GM19324 (cell line): ENCODE results near the gene ZNF784.

Experiments used
- ATAC-seq: cut with Tn5 transposase; IDR thresholded peaks from one replicate; pipeline ENCODE4 v1.9.1; 2021; ENCODE audit warnings: mild to moderate bottlenecking, moderate library complexity; ENCODE audit not compliant: unreplicated experiment, low FRiP score

Gene ZNF784

DNA sequence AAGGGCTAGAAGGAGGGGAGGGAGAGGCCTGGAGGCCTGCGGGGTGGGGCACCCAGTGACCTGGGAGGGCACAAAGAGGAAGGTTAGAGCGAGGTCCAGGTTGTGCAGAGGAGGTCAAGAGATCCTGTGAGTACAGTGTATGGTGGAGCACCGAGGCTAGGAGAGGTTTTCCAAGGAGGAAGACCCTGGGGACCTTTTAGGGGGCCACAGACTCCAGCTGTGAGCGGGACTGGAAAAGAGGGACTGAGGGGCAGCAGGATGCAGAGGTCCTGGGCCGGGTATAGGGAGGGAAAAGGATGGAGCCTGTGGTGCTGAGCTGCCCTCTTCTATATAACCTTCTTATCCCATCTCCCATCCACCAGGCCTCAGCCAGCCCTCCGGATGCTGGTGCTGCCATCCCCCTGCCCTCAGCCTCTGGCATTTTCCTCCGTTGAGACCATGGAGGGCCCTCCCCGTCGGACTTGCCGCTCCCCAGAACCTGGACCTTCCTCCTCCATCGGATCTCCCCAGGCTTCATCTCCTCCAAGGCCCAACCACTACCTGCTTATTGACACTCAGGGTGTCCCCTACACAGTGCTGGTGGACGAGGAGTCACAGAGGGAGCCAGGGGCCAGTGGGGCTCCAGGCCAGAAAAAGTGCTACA lies 19.9 kb upstream of the ZNF784 start:
- no peak for ATAC-seq

DNA sequence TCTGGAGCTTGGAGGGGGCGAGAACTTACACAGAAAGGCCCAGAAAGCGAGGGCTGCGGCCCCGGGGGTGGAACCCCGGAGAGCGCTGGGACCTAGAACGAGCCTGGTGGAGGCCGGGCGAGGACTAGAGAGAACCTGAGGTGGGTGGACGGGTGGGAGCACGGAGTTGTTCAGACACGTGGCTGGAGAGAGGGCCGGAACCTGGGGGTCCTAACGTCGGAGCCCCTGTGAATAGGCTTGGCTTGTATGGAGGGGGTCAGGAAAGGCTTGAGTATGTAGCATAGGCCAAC lies 19.5 kb upstream of the ZNF784 start:
- ATAC-seq = no peak

DNA sequence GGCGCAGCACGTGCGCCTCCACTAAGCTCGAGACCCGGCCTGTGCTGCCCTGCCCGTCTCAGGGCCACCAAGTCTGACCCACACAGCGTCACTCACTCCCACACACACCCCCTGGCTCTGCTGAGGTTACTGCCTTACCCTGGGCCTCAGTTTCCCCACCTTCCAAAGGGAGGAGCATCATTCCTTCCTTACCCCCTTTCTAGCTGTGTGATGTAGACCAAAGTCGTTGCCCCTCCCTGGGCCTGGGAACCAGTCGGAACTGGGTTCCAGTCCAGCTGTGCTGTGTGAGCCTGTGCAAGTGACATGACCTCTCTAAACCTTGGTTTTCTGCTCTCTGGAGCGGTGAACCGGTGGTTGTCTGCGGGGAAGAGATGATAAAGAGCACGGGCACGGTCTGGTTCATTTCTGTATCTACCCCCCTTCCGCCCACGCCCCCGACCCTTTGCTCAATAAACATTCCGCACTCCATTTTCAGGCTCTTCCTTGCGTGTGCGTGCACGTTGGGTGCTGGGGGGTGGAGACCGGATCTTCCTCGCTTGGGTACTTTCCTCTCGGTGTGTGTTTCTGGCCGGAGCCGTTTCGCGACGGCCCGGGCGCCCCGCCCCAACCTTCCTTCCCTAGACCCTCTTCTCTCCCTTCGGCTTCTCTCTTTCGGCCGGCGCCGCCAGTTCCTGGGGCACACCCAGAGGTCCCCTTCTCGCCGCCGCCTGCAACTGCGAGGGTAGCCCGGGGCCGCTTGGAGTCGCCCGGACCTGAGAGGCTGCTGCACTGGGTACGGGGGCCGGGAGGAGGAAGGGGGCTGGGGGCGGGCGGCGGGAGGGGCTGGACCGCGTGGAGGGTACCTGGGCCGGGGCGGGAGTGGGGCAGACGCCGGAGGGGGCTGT lies 18.9 kb upstream of the ZNF784 start, which contains the start of gene ZNF581:
TSS of gene ZNF581 (plus strand) at position 647 of the 884 bp plus-strand sequence. CDS start 923 bp downstream, outside the sequence.
- ATAC-seq = peak; percentile 30

DNA sequence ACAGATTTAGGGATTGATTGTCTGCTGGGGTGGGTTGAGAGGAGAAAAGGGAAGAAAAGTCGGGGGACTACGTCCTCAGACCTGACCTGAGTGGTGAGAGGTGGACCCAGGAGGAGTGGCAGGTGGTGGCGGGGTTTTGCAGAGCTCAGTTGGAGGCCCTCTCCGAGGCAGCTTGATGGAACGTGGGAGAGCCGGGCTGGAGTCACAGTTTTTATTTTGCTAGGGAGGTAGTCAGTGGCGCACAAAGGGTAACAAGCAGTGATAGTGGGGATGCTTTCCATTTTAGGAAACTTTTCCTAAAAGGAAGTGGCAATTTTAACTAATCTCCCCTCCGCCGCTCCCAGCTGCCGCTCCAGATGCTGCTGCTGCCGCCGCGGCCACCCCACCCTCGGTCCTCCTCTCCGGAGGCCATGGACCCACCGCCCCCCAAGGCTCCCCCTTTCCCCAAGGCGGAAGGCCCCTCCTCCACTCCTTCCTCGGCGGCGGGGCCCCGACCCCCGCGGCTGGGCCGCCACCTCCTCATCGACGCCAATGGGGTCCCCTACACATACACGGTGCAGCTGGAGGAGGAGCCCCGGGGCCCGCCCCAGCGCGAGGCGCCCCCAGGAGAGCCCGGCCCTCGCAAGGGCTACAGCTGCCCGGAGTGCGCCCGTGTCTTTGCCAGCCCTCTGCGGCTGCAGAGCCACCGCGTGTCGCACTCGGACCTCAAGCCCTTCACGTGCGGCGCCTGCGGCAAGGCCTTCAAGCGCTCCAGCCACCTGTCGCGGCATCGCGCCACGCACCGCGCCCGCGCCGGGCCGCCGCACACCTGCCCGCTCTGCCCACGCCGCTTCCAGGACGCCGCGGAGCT lies 18.0 kb upstream of the ZNF784 start:
- peak; percentile 12 for ATAC-seq

DNA sequence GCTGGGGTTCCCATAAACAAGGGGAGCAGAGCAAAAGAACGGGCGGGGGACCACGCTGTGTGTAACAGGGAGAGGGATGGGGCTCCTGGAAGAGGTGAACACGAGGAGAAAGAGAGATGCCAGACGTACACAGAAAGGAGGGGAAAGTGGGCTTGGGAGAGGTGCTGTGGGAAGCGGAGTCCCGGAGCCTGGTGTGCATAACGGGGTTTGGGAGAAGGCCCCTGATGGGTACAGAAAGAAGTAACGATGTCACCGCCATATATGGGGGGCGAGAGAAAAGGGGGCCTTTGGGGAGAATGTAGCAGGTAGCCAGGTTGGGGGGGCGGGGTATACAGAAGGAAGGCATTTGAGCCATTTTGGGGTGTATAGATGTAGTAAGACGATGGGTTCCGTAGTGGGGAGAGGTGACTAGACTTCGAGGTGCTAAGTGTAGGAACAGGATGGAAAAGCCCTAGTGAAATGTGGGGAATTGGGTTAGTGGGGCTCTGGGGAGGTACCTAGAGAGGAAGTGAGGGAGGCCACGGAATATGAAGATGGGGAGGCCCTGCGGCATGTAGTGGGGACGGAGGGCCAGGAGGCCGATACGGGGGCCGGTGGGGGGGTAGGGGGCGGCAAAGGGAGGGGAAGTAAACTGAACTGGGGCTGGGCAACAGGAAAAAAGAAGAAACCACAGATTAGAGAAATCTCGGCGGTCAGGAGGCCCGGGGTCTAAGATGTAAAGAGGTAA lies 17.2 kb upstream of the ZNF784 start:
- no peak for ATAC-seq

DNA sequence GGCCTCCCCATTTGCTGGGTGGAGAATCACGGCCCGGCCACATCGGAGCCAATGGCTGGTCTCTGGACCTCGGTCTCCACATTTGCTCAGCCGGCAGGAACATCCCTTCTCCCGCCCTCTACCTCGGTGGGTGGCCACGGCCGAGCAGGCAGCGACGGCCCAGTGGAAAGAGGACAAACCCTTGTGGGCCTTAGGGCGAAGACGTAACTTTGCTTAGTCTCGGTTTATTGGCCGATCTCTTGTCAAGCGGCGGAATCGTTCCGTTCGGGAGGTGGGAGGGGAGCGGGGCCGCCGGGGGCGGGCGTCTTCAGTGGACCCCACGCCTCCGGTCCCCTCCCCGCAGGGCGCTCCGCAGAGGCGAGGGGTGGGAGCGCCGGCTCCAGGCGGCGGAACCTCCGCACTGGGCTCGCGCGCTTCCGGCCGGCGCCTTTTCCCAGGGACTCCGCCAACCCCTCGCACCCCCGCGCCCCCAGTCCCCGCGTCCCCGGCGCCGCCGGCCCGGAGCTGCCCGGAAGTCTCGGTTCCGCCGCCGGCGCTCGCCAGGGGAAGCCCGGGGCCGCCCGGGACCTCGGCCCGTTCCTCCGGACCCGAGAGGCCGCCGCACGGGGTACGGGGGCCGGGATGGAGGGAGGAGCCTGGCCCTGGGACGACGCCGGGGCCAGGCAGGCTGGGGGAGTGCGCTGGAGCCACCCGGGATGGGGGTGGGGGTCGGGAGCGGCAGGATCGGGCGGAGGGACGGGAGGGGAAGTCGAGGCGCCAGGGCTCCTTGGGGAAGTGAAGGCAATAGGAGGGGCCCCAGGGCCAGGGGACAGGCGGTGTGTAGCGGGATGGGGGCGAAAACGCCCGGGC lies 16.4 kb upstream of the ZNF784 start, which contains the start of gene ZNF580:
TSS of gene ZNF580 (plus strand) at position 426 of the 849 bp plus-strand sequence. CDS start 1,507 bp downstream, outside the sequence.
- ATAC-seq = peak; percentile 35

DNA sequence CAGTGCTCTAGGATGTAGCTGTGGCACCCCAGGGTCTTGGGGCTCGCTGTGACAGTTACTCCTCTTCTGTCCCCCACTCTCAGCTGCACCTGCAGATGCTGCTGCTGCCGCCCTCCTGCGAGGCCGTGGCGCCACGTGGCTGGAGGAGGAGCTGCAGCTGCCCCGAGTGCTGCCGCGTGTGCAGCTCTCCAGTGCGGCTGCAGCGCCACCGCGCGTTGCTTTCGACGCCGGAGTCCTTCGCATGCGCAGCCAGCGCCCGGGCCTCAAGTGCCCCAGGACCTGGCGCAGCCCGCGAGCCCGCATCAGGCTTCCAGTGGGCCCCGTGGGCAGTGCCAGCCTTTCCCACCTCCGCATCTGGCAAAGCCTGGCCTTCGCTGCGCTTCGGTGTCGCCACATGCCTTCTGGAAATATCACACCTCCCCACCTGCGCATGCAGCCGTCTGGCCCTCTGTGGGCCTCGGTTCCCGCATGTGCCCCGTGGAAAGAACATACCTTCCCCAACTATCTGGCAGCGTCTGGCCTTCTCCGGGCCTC lies 15.7 kb upstream of the ZNF784 start:
- no peak for ATAC-seq

DNA sequence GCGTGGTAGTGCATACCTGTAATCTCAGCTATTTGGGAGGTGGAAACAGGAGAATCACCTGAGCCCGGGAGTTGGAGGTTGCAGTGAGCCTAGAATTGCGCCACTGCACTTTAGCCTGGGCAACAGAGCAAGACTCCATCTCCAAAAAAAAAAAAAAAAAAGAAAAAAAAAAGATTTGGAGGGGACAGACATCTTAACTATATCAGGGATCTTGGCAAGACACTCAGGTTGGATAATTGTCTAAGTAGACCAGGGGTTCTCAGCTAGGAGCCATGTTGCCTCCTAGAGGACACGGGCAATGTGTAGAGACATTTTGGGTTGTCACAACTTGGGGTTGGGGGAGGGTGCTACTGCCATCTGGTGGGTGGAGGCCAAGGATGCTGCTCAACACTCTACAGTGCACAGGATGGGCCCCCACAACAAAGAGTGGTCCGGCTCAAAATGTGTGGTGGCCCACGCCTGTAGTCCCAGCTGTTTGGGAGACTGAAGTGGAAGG lies 14.5 kb upstream of the ZNF784 start:
- no peak for ATAC-seq

DNA sequence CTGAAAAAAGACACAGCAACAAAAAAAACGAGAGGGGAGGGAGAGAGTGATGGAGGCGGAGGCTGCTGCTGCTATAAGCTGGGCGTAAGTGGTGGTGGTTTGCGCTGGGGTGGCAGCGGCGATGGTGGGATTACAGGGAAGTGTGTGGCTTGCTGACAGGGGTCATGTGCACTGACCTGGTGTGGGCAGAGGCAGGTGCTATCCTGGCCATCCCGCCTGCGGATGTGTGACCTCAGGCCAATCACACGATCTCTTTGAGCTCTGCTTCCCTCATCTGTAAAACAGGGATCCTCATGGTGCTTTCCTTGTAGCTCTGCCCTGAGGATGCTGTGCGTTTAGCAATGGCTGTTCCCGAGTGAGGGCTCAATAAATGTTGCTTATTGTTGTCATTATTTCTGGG lies 13.2 kb upstream of the ZNF784 start:
- ATAC-seq = no peak

DNA sequence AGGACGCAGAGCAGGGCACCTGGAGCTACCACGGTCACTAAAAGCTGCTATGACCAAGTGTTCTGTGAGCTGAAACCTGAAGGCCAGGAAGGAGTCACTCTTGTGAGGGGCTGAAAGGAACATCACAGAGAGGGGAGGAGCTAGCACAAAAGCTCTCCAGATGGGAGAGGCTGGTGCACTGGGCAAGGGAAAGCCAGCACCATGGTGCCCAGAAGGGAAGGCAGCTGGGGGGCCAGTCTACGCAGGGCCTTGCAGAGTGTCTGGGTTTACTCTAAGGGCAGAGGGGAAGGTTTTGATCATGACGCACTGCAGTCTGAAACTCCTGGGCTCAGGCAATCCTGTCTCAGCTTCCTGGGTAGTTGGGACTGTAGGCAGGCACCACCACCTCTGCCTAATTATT lies 12.4 kb upstream of the ZNF784 start:
- ATAC-seq = no peak

DNA sequence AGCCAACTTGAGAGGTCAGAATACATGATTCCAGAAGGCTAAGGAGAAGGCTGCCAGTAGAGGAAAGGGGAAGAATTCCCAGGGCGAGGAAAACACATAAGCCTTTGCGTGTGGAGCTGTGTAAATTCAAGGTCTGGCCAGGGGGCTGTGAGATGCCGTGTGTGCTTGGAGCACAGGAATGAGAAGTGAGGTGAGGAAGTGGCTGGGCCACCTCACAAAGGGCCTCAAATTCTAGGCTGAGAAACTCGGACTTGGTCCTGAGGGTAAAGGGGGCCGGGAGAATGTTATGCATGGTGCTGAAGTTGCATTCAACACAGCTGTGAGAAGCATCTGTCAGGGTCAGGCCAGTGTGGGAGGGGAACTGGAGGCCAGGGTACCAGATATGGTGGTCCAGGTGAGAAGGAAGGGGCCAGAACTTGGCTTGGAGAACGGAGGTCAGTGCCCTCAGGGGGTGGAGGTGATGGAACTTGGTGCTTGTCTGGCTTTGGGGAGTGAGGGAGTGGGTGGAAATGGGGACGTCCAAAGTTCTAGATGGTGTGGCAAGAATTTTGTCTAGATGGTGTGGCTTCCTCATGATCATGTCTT lies 11.6 kb upstream of the ZNF784 start:
- no peak for ATAC-seq

DNA sequence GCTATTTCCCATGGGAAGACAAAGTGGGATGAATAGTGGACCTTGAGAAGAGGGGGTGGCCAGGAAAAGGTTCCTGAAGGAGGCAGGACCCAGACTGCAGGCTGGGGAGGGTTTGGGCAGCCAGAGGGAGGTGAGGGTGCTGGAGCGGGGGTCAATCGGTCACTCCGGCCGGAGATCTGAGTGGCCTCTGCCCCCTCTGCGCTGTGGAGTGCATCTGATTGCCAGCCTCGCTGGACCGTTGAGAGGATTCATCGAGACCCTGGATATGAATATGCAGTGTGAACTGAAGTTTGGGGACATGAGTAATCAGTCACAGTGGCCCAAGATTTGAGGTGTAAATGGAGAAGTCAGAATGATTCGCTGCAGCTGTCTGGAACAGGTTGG lies 11.0 kb upstream of the ZNF784 start:
- no peak for ATAC-seq

DNA sequence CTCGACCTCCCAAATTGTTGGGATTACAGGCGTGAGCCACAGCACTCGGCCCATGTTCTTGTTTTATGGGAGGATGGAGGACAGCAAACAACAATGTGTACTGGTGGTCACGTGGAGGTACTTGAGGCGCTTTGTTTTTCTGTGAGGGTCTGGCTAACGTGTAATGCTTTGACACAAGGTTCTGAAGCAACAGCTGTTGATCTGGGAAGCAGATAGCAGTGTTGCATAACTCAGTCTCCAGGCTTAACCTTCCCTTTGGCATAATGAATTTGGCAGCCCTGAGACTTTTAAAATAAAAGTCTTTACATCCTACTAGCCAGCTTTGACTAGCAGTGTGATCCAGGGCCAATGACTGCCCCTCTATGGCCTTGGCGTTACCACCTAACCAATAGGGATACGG lies 9.5 kb upstream of the ZNF784 start:
- no peak for ATAC-seq

DNA sequence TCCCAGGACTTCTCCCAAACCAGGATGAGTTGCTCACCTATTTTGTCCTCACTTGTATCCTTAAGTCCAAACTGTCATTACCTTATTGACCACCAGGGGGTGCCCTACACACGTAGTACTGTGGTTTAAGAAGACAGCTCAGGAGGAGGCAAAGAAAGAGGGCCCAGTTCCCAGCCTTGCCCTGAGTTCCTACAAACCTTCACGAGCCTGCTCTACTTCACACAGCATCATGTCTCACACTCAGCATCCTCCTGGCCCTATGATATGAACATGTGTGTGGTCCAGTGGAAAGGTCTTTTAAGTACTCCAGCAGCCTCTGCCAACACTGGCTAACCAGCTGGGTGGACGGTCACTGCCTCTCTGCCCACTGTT lies 8.1 kb upstream of the ZNF784 start:
- ATAC-seq = no peak

DNA sequence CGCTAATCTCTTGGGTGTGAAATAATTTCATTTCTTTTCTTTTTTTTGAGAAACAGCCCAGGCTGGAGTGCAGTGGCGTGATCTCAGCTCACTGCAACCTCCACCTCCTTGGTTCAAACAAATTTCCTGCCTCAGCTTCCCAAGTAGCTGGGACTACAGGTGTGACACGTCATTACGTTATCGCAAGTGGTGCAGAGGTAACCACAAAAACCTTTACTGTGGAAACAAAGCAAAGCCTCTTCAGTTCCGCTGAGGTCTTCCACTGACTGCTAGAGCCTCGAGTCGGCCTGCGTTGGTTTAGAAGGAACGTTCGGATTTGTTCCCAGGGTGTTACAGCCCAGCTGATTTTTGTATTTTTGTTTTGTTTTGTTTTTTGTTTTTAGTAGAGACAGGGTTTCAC lies 2.0 kb upstream of the ZNF784 start:
- no peak for ATAC-seq

DNA sequence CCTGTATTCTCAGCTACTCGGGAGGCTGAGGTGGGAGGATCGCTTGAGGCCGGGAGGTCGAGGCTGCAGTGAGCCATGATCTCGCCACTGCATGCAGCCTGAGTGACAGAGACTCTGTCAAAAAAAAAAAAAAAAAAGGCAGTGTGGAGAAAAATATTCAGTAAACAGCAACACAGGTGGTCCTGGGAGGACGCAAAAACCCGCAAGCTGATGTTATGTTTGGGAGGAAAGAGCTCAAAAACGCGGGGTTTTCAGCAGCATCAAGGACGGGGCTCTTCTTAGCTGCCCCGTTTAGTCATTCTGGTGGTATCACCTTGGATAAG lies 599 bp upstream of the ZNF784 start:
- ATAC-seq = no peak

DNA sequence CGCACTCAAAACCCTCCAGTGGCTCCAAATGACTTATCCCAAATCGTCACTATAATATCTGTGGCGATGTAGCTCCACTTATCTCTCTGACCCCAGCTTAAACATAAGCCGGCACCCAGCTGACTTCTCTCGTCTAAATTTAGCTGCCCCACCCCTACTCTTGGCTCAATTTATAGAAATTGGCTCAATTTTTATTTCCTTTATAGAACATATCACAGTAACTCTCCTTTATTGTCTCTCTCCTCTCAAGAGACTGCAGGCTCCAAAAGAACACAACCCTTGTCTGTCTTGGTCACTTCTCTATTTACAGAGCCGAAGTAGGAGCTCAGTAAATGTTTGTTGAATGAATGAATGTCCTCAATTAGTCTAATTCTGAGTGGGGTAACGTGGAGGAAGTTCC lies 805 bp downstream of the ZNF784 start:
- ATAC-seq = no peak

DNA sequence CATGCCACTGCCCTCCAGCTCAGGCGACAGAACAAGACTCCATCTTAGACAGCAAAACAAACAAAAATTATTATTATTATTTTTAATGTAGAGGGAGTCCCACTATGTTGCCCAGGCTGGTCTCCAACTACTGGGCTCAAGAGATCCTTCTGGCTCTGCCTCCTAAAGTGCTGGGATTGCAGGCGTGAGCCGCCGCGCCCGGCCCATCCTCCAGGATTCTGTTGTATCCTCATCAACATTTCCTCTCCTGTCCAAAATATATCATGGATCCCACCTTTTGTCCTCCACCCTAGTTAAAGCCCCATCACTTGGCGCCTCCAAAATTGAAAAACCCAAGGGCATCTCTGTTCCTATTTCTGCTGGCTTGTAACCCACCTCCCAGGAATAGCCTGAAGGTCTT lies 1.2 kb downstream of the ZNF784 start:
- ATAC-seq = no peak
